ENCODE data around the gene ATG7. TPM values are rescaled to one million over a fixed set of nuclear protein-coding genes. Genes with fewer than 3 reads are reported as not detected.

ATG7 gene
- total RNA-seq, 2 experiments from 2014 or later, result 25.9 to 27.0 TPM

DNA sequence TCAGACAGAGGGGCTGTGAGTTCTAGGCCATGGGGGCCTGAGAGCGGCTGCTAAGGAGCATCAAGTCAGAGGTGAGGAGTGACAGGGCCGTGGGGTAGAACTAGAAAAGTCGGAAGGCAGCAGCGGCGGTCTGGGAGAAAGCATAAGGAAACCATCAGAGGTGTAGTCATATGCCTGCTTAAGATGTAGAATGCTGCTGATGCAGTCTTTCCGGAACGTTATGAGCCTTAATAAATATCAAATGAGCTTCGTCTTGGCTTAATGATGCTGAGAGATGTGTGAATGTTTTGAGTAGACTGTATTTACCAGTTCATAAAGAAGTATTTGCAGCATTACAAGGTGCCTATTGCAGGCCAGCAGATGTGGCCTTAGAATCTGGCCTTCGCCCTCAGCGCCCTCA is 15.2 kb downstream of the ATG7 start:
- H3K9me3 Mint-ChIP-seq, result no peaks in the 10 kb centered on the region
- no peak for DNase-seq
- CTCF ChIA-PET, result interaction anchor here (1.3 kb wide), 1 partner anchor 51 kb away, joined by 4 read pairs; no protein-coding TSS in a partner anchor
- H3K36me3 Mint-ChIP-seq (ENCODE audit: low read depth), result peaks cover 34% of the 10 kb centered on the region
- no peaks in the 10 kb centered on the region for H3K27me3 Mint-ChIP-seq (ENCODE audit: low read depth)
- peaks cover 45% of the 10 kb centered on the region for H3K4me1 Mint-ChIP-seq (ENCODE audit: low read depth)
- no peak overlapping the region for H3K27ac Mint-ChIP-seq
- intact Hi-C loops (cut with micrococcal nuclease), result no loop called here
- H3K4me3 Mint-ChIP-seq, result no peak overlapping the region

DNA sequence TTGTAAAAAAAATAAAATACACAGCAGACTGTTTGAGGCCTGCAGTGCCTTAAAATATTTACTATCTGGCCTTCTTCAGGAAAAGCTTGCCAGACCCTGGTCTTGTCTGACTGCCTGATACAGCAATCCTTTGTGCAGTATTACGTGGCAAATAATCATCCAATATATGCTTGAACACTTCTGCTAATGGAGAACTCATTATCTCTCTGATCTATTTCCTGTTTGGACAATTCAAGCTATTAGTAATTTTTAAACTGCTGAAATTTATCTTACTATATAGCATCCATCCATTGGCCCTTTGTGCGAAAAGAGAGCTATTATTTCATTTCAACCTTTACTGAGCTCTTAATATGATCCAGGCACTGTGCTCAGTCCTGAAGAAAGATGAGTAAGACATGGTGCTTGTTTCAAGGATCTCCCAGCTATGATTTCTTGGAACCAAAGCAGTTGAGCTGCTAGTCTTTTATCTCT is 15.9 kb downstream of the ATG7 start:
- no peaks in the 10 kb centered on the region for H3K27me3 Mint-ChIP-seq (ENCODE audit: low read depth)
- DNase-seq, result no peak
- H3K9me3 Mint-ChIP-seq, result no peaks in the 10 kb centered on the region
- intact Hi-C loops (cut with micrococcal nuclease), result no loop called here
- CTCF ChIA-PET, result interaction anchor here (1.0 to 1.4 kb wide), 3 partner anchors 10 to 51 kb away, joined by 4 to 5 read pairs (median 5); no protein-coding TSS in a partner anchor
- no peak overlapping the region for H3K4me3 Mint-ChIP-seq
- H3K4me1 Mint-ChIP-seq (ENCODE audit: low read depth), result peaks cover 48% of the 10 kb centered on the region
- peaks cover 29% of the 10 kb centered on the region for H3K36me3 Mint-ChIP-seq (ENCODE audit: low read depth)
- no peak overlapping the region for H3K27ac Mint-ChIP-seq

DNA sequence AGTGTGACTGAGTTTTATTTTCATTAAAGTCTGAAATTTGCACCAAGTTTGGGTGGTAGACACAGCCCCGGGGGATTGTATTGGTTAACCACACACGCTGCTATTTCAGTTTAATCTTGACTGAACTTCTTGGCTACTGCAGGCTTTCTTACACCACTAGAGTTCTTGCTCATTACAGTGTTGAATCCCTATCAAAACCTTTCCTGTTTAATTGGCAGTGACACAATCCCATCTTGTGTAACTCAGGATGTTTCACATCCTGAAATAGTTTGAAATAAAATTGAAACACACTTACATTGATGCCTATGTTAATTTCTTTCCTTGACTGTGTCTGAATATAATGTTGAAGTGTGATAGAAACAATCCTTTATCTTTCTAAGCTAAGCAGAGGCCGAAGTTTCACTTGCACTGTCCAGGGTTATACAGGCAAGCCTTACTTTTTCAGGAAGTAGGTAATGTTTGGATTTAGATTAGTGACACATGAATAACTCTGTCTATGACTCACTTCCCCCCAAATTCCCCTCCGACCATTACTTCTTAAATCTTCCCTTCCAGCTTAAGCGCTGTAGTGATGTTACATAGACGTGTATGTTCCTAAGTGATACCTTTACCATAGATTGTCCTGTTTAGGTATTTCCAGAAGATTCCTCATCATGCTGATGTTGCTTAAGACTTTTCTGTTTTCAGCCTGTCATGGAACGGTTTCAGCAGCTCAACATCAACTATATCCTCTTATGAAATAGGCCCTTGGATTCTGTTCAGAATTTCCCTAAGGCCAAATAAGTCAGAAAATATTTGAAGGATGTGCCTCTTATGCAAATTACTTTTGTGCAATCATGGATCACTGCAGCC is 16.8 kb downstream of the ATG7 start:
- CTCF ChIA-PET, result interaction anchor here (1.0 to 1.4 kb wide), 3 partner anchors 11 to 94 kb away, joined by 3 to 5 read pairs (median 5); no protein-coding TSS in a partner anchor
- Mint-ChIP-seq H3K4me3 (no peak overlapping the region), H3K27ac (peak overlapping the region; percentile 84), H3K36me3 (ENCODE audit: low read depth) (peaks cover 27% of the 10 kb centered on the region), H3K9me3 (no peaks in the 10 kb centered on the region), H3K4me1 (ENCODE audit: low read depth) (peaks cover 48% of the 10 kb centered on the region), H3K27me3 (ENCODE audit: low read depth) (no peaks in the 10 kb centered on the region)
- DNase-seq, result peak; percentile 14
- intact Hi-C loops (cut with micrococcal nuclease), result loop anchor here (1.0 kb wide), 1 partner anchor 11 kb away; no protein-coding TSS in a partner anchor

GRCh38 chr3:11289864-11290263 is 17.7 kb downstream of the ATG7 start:
- intact Hi-C loops (cut with micrococcal nuclease), result loop anchor here (1.0 to 5.0 kb wide), 3 partner anchors 12 to 482 kb away; no protein-coding TSS in a partner anchor
- Mint-ChIP-seq H3K4me3 (no peak overlapping the region), H3K4me1 (ENCODE audit: low read depth) (peaks cover 48% of the 10 kb centered on the region), H3K9me3 (no peaks in the 10 kb centered on the region), H3K36me3 (ENCODE audit: low read depth) (peaks cover 27% of the 10 kb centered on the region), H3K27ac (peak overlapping the region; percentile 84), H3K27me3 (ENCODE audit: low read depth) (no peaks in the 10 kb centered on the region)
- CTCF ChIA-PET, result interaction anchor here (0.7 kb wide), 1 partner anchor 56 kb away, joined by 3 read pairs; no protein-coding TSS in a partner anchor
- peak; percentile 24 for DNase-seq

DNA sequence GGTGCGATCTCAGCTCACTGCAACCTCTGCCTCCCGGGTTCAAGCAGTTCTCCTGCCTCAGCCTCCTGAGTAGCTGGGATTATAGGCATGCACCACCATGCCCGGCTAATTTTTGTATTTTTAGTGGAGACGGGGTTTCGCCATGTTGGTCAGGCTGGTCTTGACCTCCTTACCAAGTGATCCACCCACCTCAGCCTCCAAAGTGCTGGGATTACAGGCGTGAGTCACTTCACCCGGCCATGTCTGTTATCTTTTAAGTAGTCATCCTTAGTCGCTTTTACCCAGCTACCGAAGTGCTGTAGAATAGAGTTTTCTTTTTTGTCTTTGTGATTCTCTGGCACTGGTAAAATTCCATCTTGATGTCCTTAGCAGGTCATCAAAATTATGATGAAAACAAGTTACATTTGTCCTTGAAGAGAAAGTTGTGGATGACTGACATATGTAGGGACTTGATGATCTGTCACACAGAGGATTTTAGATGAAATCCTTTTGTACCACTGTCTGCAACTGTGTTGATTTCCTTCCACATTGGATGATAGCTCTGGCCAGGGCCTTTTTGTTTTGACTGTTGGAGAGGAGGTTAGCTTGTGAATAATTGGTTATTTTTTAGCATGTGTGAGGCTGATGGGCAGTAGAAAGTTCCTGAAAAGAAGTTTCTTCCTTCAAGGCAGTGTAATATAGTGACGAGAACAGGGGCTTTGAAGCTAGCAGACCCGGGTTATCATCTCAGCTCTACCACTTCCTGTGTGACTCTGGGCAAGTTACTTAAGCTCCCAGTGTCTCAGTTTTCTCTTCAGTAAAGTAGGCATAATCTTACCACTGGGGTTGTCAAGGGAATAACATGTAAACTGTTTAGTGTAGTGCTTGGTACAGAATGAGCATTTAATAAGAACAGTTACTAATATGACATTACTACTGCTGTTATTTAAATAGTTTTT is 18.8 kb downstream of the ATG7 start:
- intact Hi-C loops (cut with micrococcal nuclease), result loop anchor here (1.0 to 5.0 kb wide), 5 partner anchors 15 to 481 kb away; partner anchors contain the start of gene ATG7
- H3K9me3 Mint-ChIP-seq, result no peaks in the 10 kb centered on the region

GRCh38 chr3:11291808-11292207 is 19.6 kb downstream of the ATG7 start:
- intact Hi-C loops (cut with micrococcal nuclease), result loop anchor here (1.0 to 5.0 kb wide), 5 partner anchors 14 to 480 kb away; partner anchors contain the start of gene ATG7
- no peak overlapping the region for H3K4me3 Mint-ChIP-seq
- peak overlapping the region; percentile 3 for H3K27ac Mint-ChIP-seq
- no peaks in the 10 kb centered on the region for H3K9me3 Mint-ChIP-seq
- peaks cover 48% of the 10 kb centered on the region for H3K4me1 Mint-ChIP-seq (ENCODE audit: low read depth)
- CTCF ChIA-PET, result interaction anchor here (0.6 to 1.1 kb wide), 2 partner anchors 55 to 555 kb away, joined by 3 to 4 read pairs; no protein-coding TSS in a partner anchor
- no peak for DNase-seq
- H3K27me3 Mint-ChIP-seq (ENCODE audit: low read depth), result no peaks in the 10 kb centered on the region
- H3K36me3 Mint-ChIP-seq (ENCODE audit: low read depth), result peaks cover 30% of the 10 kb centered on the region

More for the DNA sequence above, 18.8 kb downstream of the ATG7 start:
- H3K4me1 Mint-ChIP-seq (ENCODE audit: low read depth), result peaks cover 48% of the 10 kb centered on the region
- CTCF ChIA-PET, result interaction anchor here (0.7 to 1.1 kb wide), 3 partner anchors 9 to 231 kb away, joined by 3 to 4 read pairs (median 3); no protein-coding TSS in a partner anchor
- H3K4me3 Mint-ChIP-seq, result no peak overlapping the region
- peaks cover 29% of the 10 kb centered on the region for H3K36me3 Mint-ChIP-seq (ENCODE audit: low read depth)
- DNase-seq, result peak; percentile 61
- H3K27me3 Mint-ChIP-seq (ENCODE audit: low read depth), result no peaks in the 10 kb centered on the region
- H3K27ac Mint-ChIP-seq, result peak overlapping the region; percentile 84

GRCh38 chr3:11297126-11297525 is 24.9 kb downstream of the ATG7 start:
- no peak for DNase-seq
- intact Hi-C loops (cut with micrococcal nuclease), result no loop called here
- Mint-ChIP-seq H3K27me3 (ENCODE audit: low read depth) (no peaks in the 10 kb centered on the region), H3K4me3 (no peak overlapping the region), H3K36me3 (ENCODE audit: low read depth) (peaks cover 32% of the 10 kb centered on the region), H3K9me3 (no peaks in the 10 kb centered on the region), H3K4me1 (ENCODE audit: low read depth) (peaks cover 3% of the 10 kb centered on the region), H3K27ac (no peak overlapping the region)
- CTCF ChIA-PET, result interaction anchor here (1.4 kb wide), 1 partner anchor 237 kb away, joined by 5 read pairs; no protein-coding TSS in a partner anchor

- Mint-ChIP-seq H3K36me3 (ENCODE audit: low read depth) (peaks cover 48% of the 10 kb centered on the region), H3K4me1 (ENCODE audit: low read depth) (peaks cover 10% of the 10 kb centered on the region), H3K4me3 (no peak overlapping the region), H3K9me3 (no peaks in the 10 kb centered on the region), H3K27ac (no peak overlapping the region), H3K27me3 (ENCODE audit: low read depth) (no peaks in the 10 kb centered on the region)
- intact Hi-C loops (cut with micrococcal nuclease), result no loop called here
- no peak for DNase-seq
- CTCF ChIA-PET, result no interaction called here
Measured at GRCh38 chr3:11300970-11301369, 28.8 kb downstream of the ATG7 start.

GRCh38 chr3:11302444-11302843 is 30.2 kb downstream of the ATG7 start:
- CTCF ChIA-PET, result interaction anchor here (0.6 kb wide), 1 partner anchor 32 kb away, joined by 5 read pairs; no protein-coding TSS in a partner anchor
- Mint-ChIP-seq H3K9me3 (no peaks in the 10 kb centered on the region), H3K27me3 (ENCODE audit: low read depth) (no peaks in the 10 kb centered on the region), H3K4me1 (ENCODE audit: low read depth) (peaks cover 24% of the 10 kb centered on the region), H3K36me3 (ENCODE audit: low read depth) (peaks cover 51% of the 10 kb centered on the region), H3K27ac (no peak overlapping the region), H3K4me3 (no peak overlapping the region)
- DNase-seq, result no peak
- intact Hi-C loops (cut with micrococcal nuclease), result no loop called here

DNA sequence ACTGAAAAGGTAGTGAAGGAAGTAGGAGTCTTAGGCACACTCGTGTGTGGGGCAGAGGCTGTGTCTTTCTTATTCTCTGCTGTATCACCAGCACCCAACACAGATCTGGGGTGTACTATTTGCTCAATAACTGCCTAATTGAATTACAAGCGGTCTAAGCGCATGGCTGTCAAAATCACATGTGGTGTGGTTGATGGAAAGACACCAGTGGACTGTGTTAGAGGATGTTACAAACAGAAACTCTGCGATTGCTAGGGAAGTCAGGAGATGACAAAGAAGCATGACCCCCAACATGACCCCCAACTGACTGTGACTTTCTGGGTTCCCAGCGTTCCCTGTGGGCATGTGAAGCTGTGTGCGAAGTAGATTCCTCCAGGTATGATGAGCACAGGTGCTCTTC is 32.0 kb downstream of the ATG7 start:
- Mint-ChIP-seq H3K27ac (no peak overlapping the region), H3K36me3 (ENCODE audit: low read depth) (peaks cover 57% of the 10 kb centered on the region), H3K4me3 (no peak overlapping the region), H3K4me1 (ENCODE audit: low read depth) (peaks cover 25% of the 10 kb centered on the region), H3K27me3 (ENCODE audit: low read depth) (no peaks in the 10 kb centered on the region), H3K9me3 (no peaks in the 10 kb centered on the region)
- intact Hi-C loops (cut with micrococcal nuclease), result no loop called here
- no peak for DNase-seq
- CTCF ChIA-PET, result no interaction called here

DNA sequence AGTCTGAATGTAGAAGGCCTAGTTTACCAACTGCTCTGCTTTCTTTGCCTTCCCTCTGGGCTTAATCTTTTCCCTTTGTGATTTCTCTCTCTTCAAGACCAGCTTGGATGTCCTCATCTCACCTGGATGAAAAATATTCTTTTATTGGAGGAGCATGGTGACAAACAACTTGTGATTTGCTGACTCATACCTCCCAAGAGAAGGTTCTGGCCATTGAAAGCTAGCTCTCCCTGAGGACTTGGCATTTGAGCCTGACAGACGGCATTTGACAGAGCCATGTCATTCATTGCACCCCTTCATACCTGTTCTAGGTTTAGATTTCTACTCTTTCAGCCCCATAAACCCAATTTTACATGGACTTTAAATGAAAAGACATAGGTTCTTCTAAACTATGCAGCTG is 33.3 kb downstream of the ATG7 start:
- intact Hi-C loops (cut with micrococcal nuclease), result loop anchor here (5.0 kb wide), 1 partner anchor 33 kb away; the partner anchor contains the start of gene ATG7
- Mint-ChIP-seq H3K36me3 (ENCODE audit: low read depth) (peaks cover 51% of the 10 kb centered on the region), H3K4me1 (ENCODE audit: low read depth) (peaks cover 25% of the 10 kb centered on the region)

More for the DNA sequence above, 33.3 kb downstream of the ATG7 start:
- Mint-ChIP-seq H3K27me3 (ENCODE audit: low read depth) (no peaks in the 10 kb centered on the region), H3K4me3 (no peak overlapping the region), H3K9me3 (no peaks in the 10 kb centered on the region), H3K27ac (no peak overlapping the region)
- no peak for DNase-seq
- CTCF ChIA-PET, result interaction anchor here (0.6 kb wide), 1 partner anchor 30 kb away, joined by 4 read pairs; no protein-coding TSS in a partner anchor

All from activated naive CD4-positive, alpha-beta T cell treated with anti-CD3 and anti-CD28 coated beads for 36 hours (primary cell).